ENCODE measurements around the gene PWWP2B. TPM values are rescaled to one million over a fixed set of nuclear protein-coding genes. Genes with fewer than 3 reads are reported as not detected.

Gene PWWP2B
- total and polyA plus RNA-seq, 2 experiments from 2014 or later, result 0.66 to 5.8 TPM

DNA sequence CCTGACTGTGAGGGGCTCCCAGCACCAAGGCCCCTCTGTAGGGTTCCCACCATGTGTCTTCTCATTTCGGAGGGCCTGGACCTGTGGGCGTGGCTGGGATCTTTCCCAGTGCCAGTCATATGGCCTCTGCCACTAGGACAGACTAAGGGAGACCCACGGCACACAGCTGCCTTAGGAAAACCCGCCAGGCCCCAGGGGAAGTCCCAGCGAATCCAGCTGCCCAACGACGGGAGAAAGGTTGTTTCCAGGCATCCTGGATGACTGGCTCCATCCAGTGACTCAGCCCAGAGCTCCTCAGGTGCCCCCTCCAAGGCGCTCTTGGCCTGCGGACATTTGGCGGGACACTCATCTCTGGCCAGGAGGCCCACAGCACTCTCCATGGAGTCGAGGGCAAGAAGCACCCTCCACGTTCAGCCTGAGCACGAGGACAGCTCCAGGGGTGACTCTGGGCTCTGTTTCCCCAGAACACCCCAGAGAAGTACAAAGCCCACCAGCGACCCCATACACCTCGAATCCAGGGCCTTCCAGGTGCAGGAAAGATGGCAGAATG lies 39.9 kb downstream of the PWWP2B start:
- in situ Hi-C loops (cut with MboI), result no loop called here
- no peaks in the 10 kb centered on the region for H3F3A ChIP-seq (ENCODE audit: insufficient read depth)
- no peaks in the 10 kb centered on the region for H3K9me3 ChIP-seq (ENCODE audit: low read depth)
- no peak overlapping the region for H2AFZ ChIP-seq
- H3K79me2 ChIP-seq (ENCODE audit: insufficient read depth), result no peaks in the 10 kb centered on the region
- 74% methylated on average over 15 of the region's 15 CpGs for WGBS, 2 experiments (ENCODE audit: low coverage in 1 of 2, low lambda C conversion rate in 2 of 2, missing lambda C conversion rate in 2 of 2)
- H3K9me2 ChIP-seq (ENCODE audit: insufficient read depth), result no peaks in the 10 kb centered on the region
- DNase-seq, result no peak
- H3K4me3 ChIP-seq, result no peak overlapping the region
- no peaks in the 10 kb centered on the region for H4K20me1 ChIP-seq (ENCODE audit: insufficient read depth)
- H3K27me3 ChIP-seq (replicated peaks; ENCODE audit: insufficient read depth), result no peaks in the 10 kb centered on the region
- TF ChIP-seq EZH2phosphoT487 (IDR thresholded peaks at IDR 0.05; ENCODE audit: insufficient read depth, low read depth), result no peak
- TF ChIP-seq EZH2 (IDR thresholded peaks at IDR 0.05; ENCODE audit: insufficient read depth, poor library complexity, severe bottlenecking), result no peak
- no peak overlapping the region for H3K9ac ChIP-seq
- no peaks in the 10 kb centered on the region for H3K36me3 ChIP-seq (ENCODE audit: low read depth)
- H3K27ac ChIP-seq, result no peak overlapping the region
- no peaks in the 10 kb centered on the region for H3K4me1 ChIP-seq (ENCODE audit: insufficient read depth)
- H3K4me2 ChIP-seq (ENCODE audit: unreplicated experiment), result no peak overlapping the region

DNA sequence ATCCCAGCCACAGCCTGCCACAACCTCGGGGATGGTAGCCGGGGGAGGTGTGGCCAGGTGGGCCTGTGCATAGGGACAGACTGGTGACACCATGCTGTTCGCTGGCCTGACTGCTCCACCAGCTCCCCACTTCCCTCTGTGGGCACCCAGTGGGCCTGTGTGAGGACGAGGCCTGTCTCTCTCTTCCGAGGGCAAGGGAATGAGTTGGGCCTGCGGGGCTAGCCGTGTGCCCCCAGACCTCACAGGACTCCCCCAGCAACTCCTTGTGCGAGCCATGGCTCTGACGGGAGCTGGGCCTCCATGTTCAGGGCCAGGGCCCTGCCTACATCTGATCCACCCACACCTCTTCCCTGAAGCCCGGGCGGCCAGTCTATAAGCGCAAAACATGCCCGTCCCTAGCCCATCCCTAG lies 40.5 kb downstream of the PWWP2B start:
- TF ChIP-seq EZH2 (IDR thresholded peaks at IDR 0.05; ENCODE audit: insufficient read depth, poor library complexity, severe bottlenecking), result no peak
- no peak for TF ChIP-seq EZH2phosphoT487 (IDR thresholded peaks at IDR 0.05; ENCODE audit: insufficient read depth, low read depth)
- no peaks in the 10 kb centered on the region for H3F3A ChIP-seq (ENCODE audit: insufficient read depth)
- no peak for DNase-seq
- H3K9me3 ChIP-seq (ENCODE audit: low read depth), result no peaks in the 10 kb centered on the region
- no peaks in the 10 kb centered on the region for H3K27me3 ChIP-seq (replicated peaks; ENCODE audit: insufficient read depth)
- 81 to 89% methylated on average over 13 of the region's 13 CpGs for WGBS, 2 experiments (ENCODE audit: low coverage in 1 of 2, low lambda C conversion rate in 2 of 2, missing lambda C conversion rate in 2 of 2)
- H3K36me3 ChIP-seq (ENCODE audit: low read depth), result no peaks in the 10 kb centered on the region
- no peak overlapping the region for H3K4me2 ChIP-seq (ENCODE audit: unreplicated experiment)
- no peaks in the 10 kb centered on the region for H3K9me2 ChIP-seq (ENCODE audit: insufficient read depth)
- H2AFZ ChIP-seq, result no peak overlapping the region
- no peak overlapping the region for H3K4me3 ChIP-seq
- H3K79me2 ChIP-seq (ENCODE audit: insufficient read depth), result no peaks in the 10 kb centered on the region
- H3K27ac ChIP-seq, result no peak overlapping the region
- no peak overlapping the region for H3K9ac ChIP-seq
- in situ Hi-C loops (cut with MboI), result no loop called here
- no peaks in the 10 kb centered on the region for H4K20me1 ChIP-seq (ENCODE audit: insufficient read depth)
- no peaks in the 10 kb centered on the region for H3K4me1 ChIP-seq (ENCODE audit: insufficient read depth)

GRCh38 chr10:132438091-132439024 lies 41.4 kb downstream of the PWWP2B start:
- Histone ChIP-seq H3K4me1 (ENCODE audit: insufficient read depth) (no peaks in the 10 kb centered on the region), H3K9me3 (ENCODE audit: low read depth) (no peaks in the 10 kb centered on the region), H2AFZ (no peak overlapping the region), H3K9ac (no peak overlapping the region), H3K4me3 (no peak overlapping the region), H3F3A (ENCODE audit: insufficient read depth) (no peaks in the 10 kb centered on the region), H3K4me2 (ENCODE audit: unreplicated experiment) (no peak overlapping the region), H3K9me2 (ENCODE audit: insufficient read depth) (no peaks in the 10 kb centered on the region), H4K20me1 (ENCODE audit: insufficient read depth) (no peaks in the 10 kb centered on the region), H3K79me2 (ENCODE audit: insufficient read depth) (no peaks in the 10 kb centered on the region), H3K36me3 (ENCODE audit: low read depth) (no peaks in the 10 kb centered on the region), H3K27ac (no peak overlapping the region), H3K27me3 (replicated peaks; ENCODE audit: insufficient read depth) (no peaks in the 10 kb centered on the region)
- 71 to 74% methylated on average over 18 to 19 of the region's 19 CpGs for WGBS, 2 experiments (ENCODE audit: low coverage in 1 of 2, low lambda C conversion rate in 2 of 2, missing lambda C conversion rate in 2 of 2)
- TF ChIP-seq EZH2 (IDR thresholded peaks at IDR 0.05; ENCODE audit: insufficient read depth, poor library complexity, severe bottlenecking), result no peak
- no peak for TF ChIP-seq EZH2phosphoT487 (IDR thresholded peaks at IDR 0.05; ENCODE audit: insufficient read depth, low read depth)
- in situ Hi-C loops (cut with MboI), result no loop called here
- no peak for DNase-seq

DNA sequence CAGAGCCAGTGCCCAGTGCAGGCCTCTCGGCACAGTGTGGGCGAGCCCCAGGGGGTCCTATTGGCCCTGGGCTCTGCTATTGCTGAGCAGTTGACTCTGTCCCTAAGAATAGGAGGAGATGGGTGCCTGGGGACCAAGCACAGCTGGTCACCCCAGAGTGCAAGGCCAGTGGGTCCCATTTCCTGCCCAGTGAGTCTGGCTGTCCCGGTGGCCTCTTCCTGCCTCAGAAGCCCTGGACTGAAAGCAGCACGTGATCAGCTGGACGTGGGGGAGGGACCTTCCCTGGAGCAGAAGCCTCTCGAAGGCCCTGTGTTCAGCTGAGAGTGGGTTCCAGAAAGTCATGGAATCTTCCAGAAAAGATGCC lies 42.0 kb downstream of the PWWP2B start:
- Histone ChIP-seq H3K4me1 (ENCODE audit: insufficient read depth) (no peaks in the 10 kb centered on the region), H3K9me2 (ENCODE audit: insufficient read depth) (no peaks in the 10 kb centered on the region), H3K27ac (no peak overlapping the region), H3K9ac (no peak overlapping the region), H3K36me3 (ENCODE audit: low read depth) (no peaks in the 10 kb centered on the region), H2AFZ (no peak overlapping the region), H3K79me2 (ENCODE audit: insufficient read depth) (no peaks in the 10 kb centered on the region), H4K20me1 (ENCODE audit: insufficient read depth) (no peaks in the 10 kb centered on the region), H3K27me3 (replicated peaks; ENCODE audit: insufficient read depth) (no peaks in the 10 kb centered on the region), H3F3A (ENCODE audit: insufficient read depth) (no peaks in the 10 kb centered on the region), H3K4me3 (no peak overlapping the region), H3K4me2 (ENCODE audit: unreplicated experiment) (no peak overlapping the region), H3K9me3 (ENCODE audit: low read depth) (no peaks in the 10 kb centered on the region)
- in situ Hi-C loops (cut with MboI), result no loop called here
- WGBS, 2 experiments (ENCODE audit: low coverage in 1 of 2, low lambda C conversion rate in 2 of 2, missing lambda C conversion rate in 2 of 2), result 60 to 69% methylated on average over 6 of the region's 6 CpGs
- no peak for TF ChIP-seq EZH2 (IDR thresholded peaks at IDR 0.05; ENCODE audit: insufficient read depth, poor library complexity, severe bottlenecking)
- no peak for TF ChIP-seq EZH2phosphoT487 (IDR thresholded peaks at IDR 0.05; ENCODE audit: insufficient read depth, low read depth)
- DNase-seq, result no peak
